A673 (cell line): ENCODE results near the gene ARFRP1.

ENCODE experiments used
- CTCF ChIP-seq: fragments of 300-800, 200-600 bp; sonication (generic); conservative IDR thresholded peaks from 2 replicates; pipeline ENCODE4 v1.5.1; 2017; ENCODE audit warnings: low read depth, mild to moderate bottlenecking, antibody characterized with exemption, low read length, moderate library complexity, mixed read lengths
- EZH2 ChIP-seq: fragments of 200-600 bp; sonication (generic); IDR thresholded peaks from 2 replicates; pipeline ENCODE4 v1.6.1; 2017; ENCODE audit warnings: borderline replicate concordance, low read depth, mild to moderate bottlenecking, mixed read lengths, antibody characterized with exemption, low read length; ENCODE audit not compliant: poor library complexity, severe bottlenecking

GRCh38 chr20:63662813-63663189 lies 45.0 kb downstream of the ARFRP1 start:
- TF ChIP-seq CTCF (no peak), EZH2 (no peak)
